Caki2 (cell line): ENCODE results near the gene TMEM132C. TPM values are rescaled to one million over a fixed set of nuclear protein-coding genes. Genes with fewer than 3 reads are reported as not detected.
A peak's percentile ranks its signal among the peaks of the same experiment; 100 is the strongest.

Experiments
- DNase-seq: peaks from one replicate; pipeline ENCODE4 v3.0.0-alpha.2; 2015; ENCODE audit warnings: low read depth
- in situ Hi-C: cut with HindIII; loops from 2 replicates; pipeline ENCODE4 v1.10.0; 2016; ENCODE audit warnings: low sequenced_read_pairs, low pct_unique_long_range_greater_than_20kb, mixed read lengths
- total RNA-seq: library from RNA; depleted of rRNA; stranded (reverse); fragments of >200 nt; shearing (Covaris generic); gene quantifications from 2 replicates; pipeline ENCODE4 v1.2.3, GENCODE V29; 2014; ENCODE audit warnings: low replicate concordance

TMEM132C gene
- total RNA-seq, 1 experiment from 2014 or later, result not detected

DNA sequence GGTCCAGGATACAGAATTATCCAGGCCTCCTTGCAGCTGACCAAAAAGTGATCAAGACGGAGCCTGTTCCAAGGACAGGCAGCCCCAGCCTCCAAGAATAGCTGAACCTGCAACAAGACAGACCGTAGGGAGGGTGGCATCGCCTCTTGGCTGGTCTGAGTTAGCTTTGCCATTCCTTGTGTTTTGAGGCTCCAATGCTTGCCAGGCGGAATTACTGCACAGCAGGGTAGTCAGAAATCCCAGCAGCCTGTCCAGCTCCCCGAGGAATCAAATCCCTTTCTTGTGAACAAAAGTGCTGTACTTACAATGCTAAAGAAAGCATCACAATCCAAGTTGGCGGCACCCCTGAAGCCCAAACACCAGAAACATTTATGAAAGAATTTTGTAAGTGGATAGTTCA is 246.9 kb downstream of the TMEM132C start:
- in situ Hi-C loops, result no loop called here

GRCh38 chr12:128518644-128519043 is 251.7 kb downstream of the TMEM132C start:
- in situ Hi-C loops, result no loop called here
- DNase-seq, result no peak

More for the DNA sequence above, 246.9 kb downstream of the TMEM132C start:
- no peak for DNase-seq

- in situ Hi-C loops, result no loop called here
- DNase-seq, result no peak
Measured at GRCh38 chr12:128519426-128519825, 252.5 kb downstream of the TMEM132C start.

- no peak for DNase-seq
- in situ Hi-C loops, result no loop called here
Measured at GRCh38 chr12:128521981-128522380, 255.0 kb downstream of the TMEM132C start.

DNA sequence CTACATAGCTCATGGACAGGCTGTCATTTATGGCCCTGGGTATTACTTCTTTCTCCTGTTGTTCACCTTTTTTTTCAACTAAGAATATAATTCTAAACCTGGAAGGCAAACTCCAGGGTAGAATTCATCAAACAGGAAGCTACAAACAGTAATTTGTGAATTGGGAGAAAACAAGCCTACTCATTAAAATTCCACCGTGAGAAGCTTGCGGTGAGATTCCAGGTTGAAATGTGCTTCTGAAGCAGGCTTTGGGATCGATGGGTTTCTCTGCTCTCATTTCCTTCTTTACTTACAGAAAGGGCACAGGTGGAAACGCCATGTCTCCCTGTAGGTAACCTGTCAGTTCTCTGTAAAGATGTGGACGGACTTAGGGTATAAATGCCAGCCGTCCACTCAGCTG is 257.5 kb downstream of the TMEM132C start:
- DNase-seq, result no peak
- in situ Hi-C loops, result no loop called here

DNA sequence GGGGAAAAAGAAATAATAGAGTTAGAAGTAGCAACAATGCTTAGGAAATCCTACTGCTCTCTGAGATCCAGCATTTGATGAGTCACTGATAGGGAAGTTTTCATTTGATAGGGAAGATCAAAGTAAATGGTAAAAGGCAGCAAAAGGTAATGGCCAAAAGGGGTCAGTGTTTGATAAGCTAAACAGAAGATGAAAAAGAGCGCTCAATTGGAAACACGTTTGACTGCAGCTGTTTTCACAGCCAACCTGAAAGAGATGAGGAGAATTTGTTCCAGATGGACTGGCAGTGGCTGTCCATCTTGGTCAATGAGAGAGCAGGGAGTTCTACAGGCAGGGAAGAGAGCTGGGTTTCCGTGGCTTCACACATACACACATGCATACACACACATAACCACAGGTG is 264.2 kb downstream of the TMEM132C start:
- peak; percentile 19 for DNase-seq
- in situ Hi-C loops, result no loop called here

DNA sequence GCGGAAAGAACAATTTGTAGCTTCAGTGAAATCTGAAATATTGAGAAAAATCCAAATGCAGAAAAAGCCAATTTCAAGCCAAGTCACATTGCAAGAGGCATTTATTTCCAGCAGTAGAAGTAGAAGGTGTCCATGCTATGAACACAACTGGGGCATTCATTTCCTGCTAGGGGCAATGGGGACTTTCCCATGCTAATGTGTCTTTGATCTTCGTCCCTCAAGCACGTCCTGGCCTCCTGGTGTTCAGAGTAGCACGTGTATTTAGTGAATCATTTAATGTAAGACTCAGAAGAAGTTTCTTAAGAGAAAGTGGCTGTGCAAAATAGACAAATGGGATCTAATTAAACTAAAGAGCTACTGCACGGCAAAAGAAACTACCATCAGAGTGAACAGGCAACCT is 267.9 kb downstream of the TMEM132C start:
- in situ Hi-C loops, result no loop called here
- DNase-seq, result peak; percentile 33

DNA sequence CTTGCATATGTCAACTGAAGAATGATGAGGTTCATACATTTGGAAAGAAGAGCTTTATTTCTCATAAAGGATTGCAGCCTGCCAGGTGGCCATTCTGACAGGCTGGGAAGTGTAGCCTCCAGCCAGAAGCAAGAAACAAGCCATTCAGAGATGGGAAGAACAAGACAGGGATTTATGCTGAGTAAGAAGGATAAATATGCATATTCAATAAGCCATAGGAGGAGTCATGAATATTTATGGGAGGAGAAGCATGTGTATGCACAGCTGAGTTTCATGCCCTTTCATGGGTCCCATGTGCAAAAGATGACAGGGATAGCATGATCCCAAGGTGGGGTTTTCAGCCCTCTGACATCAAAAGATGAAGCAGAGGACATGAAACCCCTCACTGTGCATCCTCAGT is 269.8 kb downstream of the TMEM132C start:
- in situ Hi-C loops, result no loop called here
- no peak for DNase-seq

GRCh38 chr12:128537668-128538067 is 270.7 kb downstream of the TMEM132C start:
- no peak for DNase-seq
- in situ Hi-C loops, result no loop called here

GRCh38 chr12:128542844-128543243 is 275.9 kb downstream of the TMEM132C start:
- in situ Hi-C loops, result no loop called here

DNA sequence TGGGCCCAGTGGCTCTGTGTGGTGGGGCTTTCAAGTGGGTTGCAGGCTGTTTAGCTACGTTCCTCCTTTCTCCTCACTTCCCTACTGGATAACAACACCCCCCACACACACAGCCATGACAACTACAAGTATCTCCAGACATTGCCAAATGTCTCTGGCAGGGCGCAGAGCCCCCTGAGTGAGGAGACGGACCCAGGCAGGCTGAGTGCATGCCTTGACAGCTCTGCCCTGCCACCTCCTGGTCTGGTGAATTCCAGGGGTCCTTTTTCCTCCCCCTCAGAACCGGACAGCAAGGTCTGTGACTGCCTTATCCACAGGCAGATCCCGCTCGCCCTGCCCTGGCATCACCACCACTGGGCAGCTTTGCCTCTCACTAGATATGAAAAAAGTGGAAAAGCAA is 276.5 kb downstream of the TMEM132C start:
- DNase-seq, result no peak
- in situ Hi-C loops, result no loop called here

More at GRCh38 chr12:128542844-128543243, 275.9 kb downstream of the TMEM132C start:
- no peak for DNase-seq

GRCh38 chr12:128543971-128544370 is 277.0 kb downstream of the TMEM132C start:
- in situ Hi-C loops, result no loop called here
- no peak for DNase-seq

- in situ Hi-C loops, result no loop called here
- no peak for DNase-seq
Measured at GRCh38 chr12:128548949-128549348, 282.0 kb downstream of the TMEM132C start.

GRCh38 chr12:128549601-128550218 is 282.7 kb downstream of the TMEM132C start:
- in situ Hi-C loops, result no loop called here
- DNase-seq, result no peak

DNA sequence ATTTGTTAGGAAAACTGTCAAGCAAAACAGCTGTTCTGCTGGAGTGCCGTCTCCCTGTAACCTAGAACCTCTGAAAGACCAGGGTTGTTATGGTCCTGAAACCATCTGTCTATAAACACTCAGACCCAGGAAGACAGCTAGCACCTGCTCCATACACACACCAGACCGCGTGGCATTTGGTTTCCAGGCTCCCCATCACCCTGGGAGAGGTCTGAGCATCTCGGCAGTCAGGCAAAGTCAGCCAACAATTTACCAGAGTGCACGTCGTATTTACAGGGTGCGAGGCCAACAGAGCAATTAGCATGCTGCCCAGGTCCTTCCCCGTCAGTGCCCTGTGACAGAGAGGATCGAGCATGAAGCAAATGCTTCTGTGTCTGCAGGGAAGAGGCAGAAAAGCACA is 284.3 kb downstream of the TMEM132C start:
- no peak for DNase-seq

DNA sequence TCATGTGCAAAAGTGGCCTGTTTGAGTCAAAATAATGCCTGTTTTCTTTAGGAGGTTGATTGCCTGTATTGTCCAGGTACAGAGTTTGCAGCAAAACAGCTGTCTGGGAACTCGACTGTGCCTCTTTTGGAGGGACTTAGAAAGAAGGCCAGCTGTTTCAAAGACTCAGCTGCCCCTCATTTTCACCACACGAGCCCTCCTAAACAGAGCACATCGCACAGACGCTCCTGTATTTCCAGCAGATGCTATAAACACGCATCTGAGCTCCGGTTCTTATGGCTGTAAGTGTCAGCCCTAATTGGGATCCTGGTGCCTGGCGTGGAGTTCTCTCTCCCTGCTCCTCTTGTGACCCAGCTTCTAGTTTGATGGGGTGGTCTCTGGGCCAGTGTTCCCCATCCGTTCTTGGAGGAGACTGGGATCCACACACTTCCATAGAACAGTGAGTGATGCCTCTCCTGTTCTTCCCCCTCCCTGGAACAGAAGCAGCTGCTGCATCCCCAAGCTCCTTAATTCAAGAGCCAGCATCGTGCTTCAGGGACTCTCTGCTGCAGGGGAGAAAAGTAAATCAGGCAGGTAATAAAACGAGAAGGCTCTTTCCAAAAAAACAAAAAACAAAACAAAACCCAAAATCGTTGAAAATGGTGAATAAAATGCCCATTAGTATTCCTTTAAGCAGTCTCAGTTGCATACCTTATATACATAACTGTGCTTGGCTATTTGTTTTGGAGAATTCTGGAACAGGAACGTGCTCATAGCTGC is 287.8 kb downstream of the TMEM132C start:
- in situ Hi-C loops, result no loop called here
- DNase-seq, result no peak

More for the DNA sequence above, 284.3 kb downstream of the TMEM132C start:
- in situ Hi-C loops, result no loop called here

DNA sequence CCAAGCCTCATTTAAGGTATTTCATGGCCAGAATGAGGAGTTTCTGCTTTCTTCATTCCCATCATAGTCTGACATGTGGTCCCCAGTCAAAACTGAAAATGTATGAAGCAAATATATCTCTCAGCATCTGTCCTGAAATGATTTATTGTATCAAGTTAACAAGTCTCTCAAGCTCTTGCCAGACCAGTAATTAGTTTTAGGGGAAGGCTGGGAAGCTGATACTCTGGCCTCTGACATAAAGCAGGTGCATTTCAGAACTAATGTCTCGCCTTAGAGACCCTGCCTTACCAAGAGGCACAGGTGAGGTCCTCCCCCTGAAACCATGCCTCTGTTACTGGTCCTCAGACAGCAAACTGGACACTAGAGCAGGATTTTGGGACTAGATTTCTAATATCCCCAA is 290.3 kb downstream of the TMEM132C start:
- no peak for DNase-seq
- in situ Hi-C loops, result no loop called here

GRCh38 chr12:128564956-128565355 is 298.0 kb downstream of the TMEM132C start:
- no peak for DNase-seq
- in situ Hi-C loops, result no loop called here

- no peak for DNase-seq
- in situ Hi-C loops, result no loop called here
Measured at GRCh38 chr12:128567730-128568129, 300.8 kb downstream of the TMEM132C start.
